ENCODE data around the gene C1orf74. TPM values are rescaled to one million over a fixed set of nuclear protein-coding genes. Genes with fewer than 3 reads are reported as not detected.
A peak's percentile ranks its signal among the peaks of the same experiment; 100 is the strongest.

C1orf74 gene
- total RNA-seq, 1 donor from 2014 or later = 2.0 TPM

- ATAC-seq = no peak
- DNase-seq = no peak
- intact Hi-C loops (cut with micrococcal nuclease) = no loop called here
Observed at GRCh38 chr1:209777587-209777986, 6.8 kb downstream of the C1orf74 start.

DNA sequence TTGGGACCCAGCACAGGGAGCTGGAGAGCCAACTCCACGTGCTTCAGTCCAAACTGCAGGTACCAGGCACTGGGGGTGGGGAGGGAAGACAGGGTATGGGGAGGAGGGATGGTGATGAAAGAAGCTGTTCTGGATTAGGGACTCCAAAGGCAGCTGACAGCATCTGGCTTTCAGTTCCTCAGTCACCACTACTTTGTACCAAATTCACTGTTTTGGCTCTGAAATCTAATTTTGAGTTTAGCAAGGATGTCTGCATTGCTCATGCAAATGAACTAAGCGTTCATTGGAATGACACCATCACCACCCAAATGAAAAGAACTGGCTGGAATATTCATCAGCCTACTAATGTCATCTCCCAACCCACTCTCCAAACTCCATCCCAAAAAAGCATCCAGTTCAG lies 8.7 kb downstream of the C1orf74 start:
- DNase-seq = no peak
- intact Hi-C loops (cut with micrococcal nuclease) = no loop called here
- no peak for ATAC-seq

DNA sequence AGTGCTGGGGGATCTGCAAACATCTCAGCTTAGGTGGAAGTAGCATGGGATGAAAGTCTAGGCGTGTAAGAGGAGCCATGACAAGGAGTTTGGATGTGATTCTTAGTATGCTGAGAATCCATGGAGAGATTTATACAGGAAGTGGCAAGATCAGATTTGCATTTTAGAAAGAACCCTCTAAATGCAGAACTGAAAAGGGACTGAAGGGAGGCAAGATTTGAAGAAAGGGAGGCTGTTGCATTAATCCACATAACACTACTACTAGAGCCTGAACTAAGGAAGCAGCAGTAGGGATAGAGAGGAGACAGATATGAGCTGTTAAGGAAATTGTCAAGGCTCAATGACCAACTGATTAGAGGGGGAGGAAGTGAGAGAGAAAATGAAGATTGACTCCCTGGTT lies 9.8 kb downstream of the C1orf74 start:
- DNase-seq (no peak), ATAC-seq (no peak)
- intact Hi-C loops (cut with micrococcal nuclease) = no loop called here

- DNase-seq = no peak
- no peak for ATAC-seq
- intact Hi-C loops (cut with micrococcal nuclease) = no loop called here
Observed at GRCh38 chr1:209772126-209772525, 12.2 kb downstream of the C1orf74 start.

GRCh38 chr1:209770636-209771415 lies 13.5 kb downstream of the C1orf74 start:
- no peak for DNase-seq
- ATAC-seq = no peak
- intact Hi-C loops (cut with micrococcal nuclease) = no loop called here

- ATAC-seq (no peak), DNase-seq (no peak)
- intact Hi-C loops (cut with micrococcal nuclease) = no loop called here
Observed at GRCh38 chr1:209769971-209770370, 14.4 kb downstream of the C1orf74 start.

DNA sequence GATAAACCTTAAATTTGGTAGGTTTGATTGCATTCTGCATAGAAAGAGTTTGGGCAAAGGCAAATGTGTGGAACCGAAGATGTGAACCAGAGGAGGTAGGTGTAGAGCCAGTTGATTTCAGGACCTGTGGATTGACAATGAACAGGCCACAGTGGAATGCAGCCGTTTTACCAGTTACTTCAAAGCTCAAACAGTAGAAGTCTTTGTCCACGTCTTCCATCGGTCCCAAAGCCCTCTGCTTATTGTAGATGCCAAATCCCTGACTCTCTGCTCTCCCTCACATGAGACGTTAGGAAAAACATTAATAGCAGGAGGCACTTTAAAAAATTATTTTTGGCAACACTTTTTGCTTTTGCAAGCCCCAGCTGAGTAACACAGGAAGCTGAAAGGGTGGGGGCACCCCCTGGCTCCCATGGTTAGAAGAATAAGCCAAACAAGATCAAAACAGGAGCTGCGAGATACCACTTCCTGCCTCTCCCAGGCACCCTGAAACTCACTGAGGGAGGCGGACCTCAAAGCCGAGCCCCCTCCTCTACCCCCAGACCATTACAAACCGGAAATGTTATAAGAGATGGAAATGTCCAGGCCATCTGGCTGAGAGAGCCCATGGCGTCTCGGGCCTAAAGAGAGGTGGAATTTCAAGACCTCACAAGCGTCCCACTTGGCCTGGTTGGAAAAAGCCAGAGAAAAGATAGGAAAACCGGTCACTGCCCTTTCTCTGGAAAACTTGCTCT lies 15.0 kb downstream of the C1orf74 start:
- intact Hi-C loops (cut with micrococcal nuclease) = no loop called here
- peak; percentile 75 for DNase-seq
- ATAC-seq = peak; percentile 89

- peak; percentile 35 for DNase-seq
- intact Hi-C loops (cut with micrococcal nuclease) = no loop called here
- peak; percentile 17 for ATAC-seq
Observed at GRCh38 chr1:209768354-209768774, 16.0 kb downstream of the C1orf74 start.

DNA sequence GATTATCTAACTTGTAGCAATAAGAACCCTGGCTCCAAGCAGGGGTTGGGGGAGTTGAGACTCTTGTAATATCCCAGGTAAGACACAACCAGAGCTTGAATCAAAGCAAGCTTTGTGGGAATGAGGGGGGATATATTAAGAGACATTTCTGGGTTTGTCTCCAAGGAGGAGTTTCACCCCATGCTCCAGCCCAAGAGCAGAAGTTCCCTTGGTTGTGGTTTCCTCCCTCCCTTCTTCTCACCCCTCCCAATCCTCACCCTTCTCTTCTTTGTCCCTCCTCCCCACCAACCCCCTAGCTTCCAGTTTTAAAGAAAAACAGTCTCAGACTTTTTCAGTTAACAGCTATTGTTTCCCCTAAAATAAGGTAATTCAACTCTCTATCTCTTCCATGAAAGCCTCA lies 16.7 kb downstream of the C1orf74 start:
- ATAC-seq (no peak), DNase-seq (no peak)
- intact Hi-C loops (cut with micrococcal nuclease) = no loop called here

DNA sequence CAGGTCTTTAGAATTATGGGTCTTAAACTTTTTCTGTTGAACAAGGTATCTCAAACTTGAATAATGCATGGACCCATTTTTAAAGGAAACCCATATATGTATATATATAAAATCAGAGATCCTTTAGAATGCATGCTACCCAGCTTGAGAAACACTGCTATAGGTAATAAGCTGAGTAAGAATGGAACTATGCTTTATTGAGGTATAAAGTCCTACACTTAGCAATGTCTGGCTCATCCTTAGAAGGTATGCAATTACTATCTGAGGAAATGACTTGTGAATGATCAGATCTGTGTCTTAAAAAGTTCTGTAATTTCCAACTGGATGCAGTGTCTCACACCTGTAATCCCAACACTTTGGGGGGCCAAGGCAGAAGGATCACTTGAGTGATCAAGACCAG lies 17.3 kb downstream of the C1orf74 start:
- intact Hi-C loops (cut with micrococcal nuclease) = no loop called here
- ATAC-seq (no peak), DNase-seq (no peak)

DNA sequence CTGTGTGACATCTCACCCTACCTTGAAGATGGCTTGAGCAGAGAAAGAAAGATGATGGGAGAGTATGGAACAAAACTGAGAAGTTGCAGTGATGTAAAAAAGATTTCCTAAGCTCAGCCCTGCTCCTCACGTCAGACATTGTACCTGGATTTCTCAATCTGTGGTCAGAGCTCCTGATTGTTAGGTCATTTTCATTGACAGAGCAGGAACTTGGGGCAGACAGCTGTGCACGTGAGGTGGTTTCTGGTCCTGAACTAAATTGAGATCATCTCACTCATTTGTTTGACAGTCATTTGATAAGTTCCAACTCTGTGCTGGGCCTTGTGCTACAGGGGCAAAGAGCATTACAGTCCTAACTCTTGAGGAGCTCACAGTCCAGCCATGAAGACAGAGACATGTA lies 18.3 kb downstream of the C1orf74 start:
- intact Hi-C loops (cut with micrococcal nuclease) = no loop called here

GRCh38 chr1:209761011-209761635 lies 23.2 kb downstream of the C1orf74 start:
- DNase-seq = no peak
- intact Hi-C loops (cut with micrococcal nuclease) = no loop called here
- peak; percentile 68 for ATAC-seq

More for the DNA sequence above, 18.3 kb downstream of the C1orf74 start:
- DNase-seq (no peak), ATAC-seq (no peak)

- intact Hi-C loops (cut with micrococcal nuclease) = no loop called here
- peak; percentile 27 for DNase-seq
- no peak for ATAC-seq
Observed at GRCh38 chr1:209759829-209760359, 24.5 kb downstream of the C1orf74 start.

DNA sequence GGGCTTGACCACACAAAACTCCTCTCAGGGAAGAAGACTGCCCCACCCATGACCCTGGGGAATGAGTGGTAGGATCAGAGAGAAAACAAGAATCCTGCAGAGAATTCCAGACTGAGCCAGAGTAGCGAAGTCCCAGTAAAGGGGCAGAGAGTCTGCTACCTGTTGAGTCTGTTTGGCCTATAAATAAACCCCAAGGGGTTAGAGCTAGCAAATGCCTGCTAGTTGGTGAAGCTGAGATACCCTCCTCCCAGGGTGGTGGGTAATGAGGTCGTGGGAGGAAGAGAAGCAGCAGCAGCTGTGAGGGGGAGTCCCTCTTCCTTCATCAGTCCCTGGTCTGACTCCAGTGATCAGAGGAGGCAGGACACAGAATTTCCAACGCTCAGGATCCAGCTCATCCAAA lies 26.0 kb downstream of the C1orf74 start:
- no peak for ATAC-seq
- no peak for DNase-seq
- intact Hi-C loops (cut with micrococcal nuclease) = no loop called here

GRCh38 chr1:209756615-209757445 lies 27.5 kb downstream of the C1orf74 start:
- DNase-seq = no peak
- intact Hi-C loops (cut with micrococcal nuclease) = no loop called here
- ATAC-seq = peak; percentile 52

DNA sequence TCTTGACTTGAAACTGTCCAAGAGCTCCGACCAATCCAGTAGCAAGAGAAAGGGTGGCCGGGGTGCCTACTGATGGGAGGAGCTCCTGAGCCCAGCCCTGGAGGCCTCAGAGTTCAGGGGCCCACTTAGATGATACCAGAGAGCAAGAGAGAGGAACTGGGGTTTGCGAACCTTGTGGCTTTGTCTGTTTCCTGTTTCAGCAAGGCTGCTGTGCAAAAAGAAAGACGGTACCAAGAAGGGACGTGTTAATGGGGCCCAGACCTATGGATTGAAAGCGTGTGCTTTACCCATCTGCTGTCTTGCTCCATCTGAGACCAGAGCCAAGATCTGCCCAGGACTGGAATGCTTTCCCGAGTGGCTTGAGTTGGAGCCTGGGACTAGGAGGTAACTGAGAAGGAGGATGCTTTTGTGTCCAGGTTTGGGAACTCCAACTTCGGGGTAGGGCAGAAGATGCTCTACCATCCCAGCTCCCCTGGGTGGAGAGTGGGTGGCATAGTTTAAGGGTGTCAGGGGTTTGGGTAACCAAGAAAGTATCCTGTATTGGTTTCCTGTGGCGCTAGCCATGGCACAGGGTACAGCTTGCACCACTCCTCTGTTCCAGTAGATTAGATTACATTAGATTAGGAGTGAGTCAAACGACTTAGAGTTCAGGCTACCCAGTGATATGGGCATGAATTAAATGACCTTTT lies 28.3 kb downstream of the C1orf74 start, which contains the start of gene TRAF3IP3:
Gene TRAF3IP3 (plus strand): TSS at position 128 of the 689 bp plus-strand sequence. CDS start 3,987 bp downstream, outside the sequence.
- DNase-seq = no peak
- peak; percentile 66 for ATAC-seq
- intact Hi-C loops (cut with micrococcal nuclease) = no loop called here

DNA sequence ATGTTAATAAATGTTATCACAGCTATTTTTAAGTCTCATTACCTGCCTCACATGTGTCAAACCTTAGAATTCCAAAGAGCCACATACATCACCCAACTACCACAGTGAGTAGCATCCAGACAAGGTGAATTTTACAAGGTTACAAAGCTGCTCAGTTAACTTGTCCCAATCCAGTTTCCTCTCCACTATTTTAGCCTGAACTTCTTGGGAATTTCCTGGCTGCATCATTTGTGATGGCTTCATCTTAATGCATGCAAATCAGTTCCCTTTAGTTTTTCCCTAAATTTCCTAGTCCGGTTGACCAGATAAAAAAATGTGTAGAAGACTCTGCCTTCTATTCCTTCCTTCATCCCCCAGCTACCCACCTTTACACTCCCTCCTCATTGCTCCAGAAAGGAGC lies 29.1 kb downstream of the C1orf74 start:
- intact Hi-C loops (cut with micrococcal nuclease) = no loop called here
- DNase-seq = no peak
- ATAC-seq = no peak

DNA sequence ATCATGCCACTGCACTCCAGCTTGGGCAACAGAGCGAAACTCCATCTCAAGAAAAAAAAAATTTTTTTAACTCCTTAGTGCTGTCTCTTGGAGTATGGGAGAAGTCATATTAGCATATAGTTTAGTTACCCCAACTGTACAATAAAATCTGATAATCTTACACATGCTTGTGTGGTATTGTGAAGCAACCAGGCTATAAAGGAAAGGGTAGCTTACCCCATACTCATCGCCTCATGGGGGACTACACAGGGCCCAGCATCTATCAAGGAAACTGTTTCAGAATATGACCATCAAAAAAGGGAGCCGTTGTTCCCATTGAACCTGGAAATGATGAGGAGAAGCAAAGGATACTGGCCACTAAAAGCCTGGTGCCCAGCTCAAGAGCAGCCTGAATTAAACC lies 31.5 kb downstream of the C1orf74 start:
- intact Hi-C loops (cut with micrococcal nuclease) = no loop called here
- no peak for DNase-seq
- no peak for ATAC-seq

All from left ventricle myocardium superior (tissue), 1 donor.